ENCODE data around the gene GSTM5.
"Not testable (repeated sequence)": the region's sequence is repeated elsewhere in the genome, so short reads cannot be mapped to it uniquely, and the experiment has no call there.

- not testable (repeated sequence) for TF ChIP-seq CTCF (conservative IDR thresholded peaks at IDR 0.05); ZFX (IDR thresholded peaks at IDR 0.05)
These were observed 42.1 kb upstream of the GSTM5 start for GRCh38 chr1:109669949-109670302.

All from C4-2B (cell line).